SK-N-SH (cell line): ENCODE data around the gene LIME1. TPM values are rescaled to one million over a fixed set of nuclear protein-coding genes. Genes with fewer than 3 reads are reported as not detected.

Experiments used
- CTCF ChIA-PET: fragments of 300-600, 350-600 bp; formaldehyde crosslinking; extraction: SDS; loops from one replicate; lab custom pipeline; 2021; lab: Yijun Ruan, JAX
- POLR2A ChIA-PET: fragments of 350-600 bp; sonication (Branson Sonifier 250); formaldehyde crosslinking; extraction: SDS; loops from one replicate; lab custom pipeline; 2020; ENCODE audit warnings: antibody characterized with exemption, inconsistent platforms; lab: Yijun Ruan, JAX
- DNase-seq: peaks from one replicate; pipeline ENCODE4 v3.0.0; 2012
- H2AFZ ChIP-seq: fragments of 200-600 bp; sonication (generic); 2 replicates; pipeline ENCODE4 v1.8.1; 2016; ENCODE audit warnings: antibody characterized with exemption, mild to moderate bottlenecking, low read depth
- H3F3A ChIP-seq: fragments of 200-600 bp; sonication (generic); replicated peaks from 2 replicates; pipeline ENCODE3; 2016; ENCODE audit warnings: antibody characterized with exemption, mild to moderate bottlenecking; ENCODE audit not compliant: insufficient read depth
- H3K27ac ChIP-seq, 2 experiments: fragments of 200-500 bp in 1 of 2; fragments of 200-600 bp in 1 of 2; sonication (Bioruptor generic) in 1 of 2; sonication (generic), shearing (Covaris generic) in 1 of 2; 2 replicates each; pipeline versions ENCODE4 v1.5.1 to v1.6.1; 2014 to 2016; ENCODE audit warnings: low read depth in 2 of 2, inconsistent platforms in 1 of 2, low read length in 1 of 2, mild to moderate bottlenecking in 1 of 2, mixed read lengths in 1 of 2
- H3K27me3 ChIP-seq: fragments of 200-600 bp; sonication (generic), shearing (Covaris generic); 2 replicates; pipeline ENCODE4 v1.6.1; 2016; ENCODE audit warnings: mixed run types; ENCODE audit not compliant: insufficient read depth
- H3K36me3 ChIP-seq, 2 experiments: fragments of 200-500 bp in 1 of 2; fragments of 200-600 bp in 1 of 2; sonication (Bioruptor generic) in 1 of 2; sonication (generic) in 1 of 2; replicated peaks in 1 of 2; 2 replicates each; pipeline versions ENCODE3 to v1.5.1; 2014 to 2016; ENCODE audit warnings: low read length in 1 of 2, mild to moderate bottlenecking in 1 of 2; ENCODE audit not compliant: insufficient read depth in 2 of 2, control insufficient read depth in 1 of 2
- H3K4me1 ChIP-seq, 2 experiments: fragments of 200-500 bp in 1 of 2; fragments of 200-600 bp in 1 of 2; sonication (Bioruptor generic) in 1 of 2; sonication (generic), shearing (Covaris generic) in 1 of 2; 2 replicates each; pipeline versions ENCODE4 v1.5.1 to v1.6.1; 2014 to 2016; ENCODE audit warnings: low read depth in 1 of 2, low read length in 1 of 2, mixed run types in 1 of 2; ENCODE audit not compliant: insufficient read depth in 2 of 2, control insufficient read depth in 1 of 2
- H3K4me2 ChIP-seq: fragments of 200-600 bp; sonication (generic), shearing (Covaris generic); 2 replicates; pipeline ENCODE4 v1.6.1; 2017; ENCODE audit warnings: mixed run types
- H3K4me3 ChIP-seq, 2 experiments: fragments of 200-500 bp in 1 of 2; fragments of 200-600 bp in 1 of 2; sonication (Bioruptor generic) in 1 of 2; sonication (generic), shearing (Covaris generic) in 1 of 2; 2 replicates each; pipeline versions ENCODE4 v1.5.1 to v1.8.1; 2014 to 2016; ENCODE audit warnings: low read depth in 2 of 2, inconsistent platforms in 1 of 2, low read length in 1 of 2, mild to moderate bottlenecking in 1 of 2, mixed read lengths in 1 of 2, moderate library complexity in 1 of 2
- H3K79me2 ChIP-seq: fragments of 200-600 bp; sonication (generic); 2 replicates; pipeline ENCODE4 v1.8.1; 2017; ENCODE audit warnings: mild to moderate bottlenecking; ENCODE audit not compliant: insufficient read depth
- H3K9ac ChIP-seq: fragments of 200-600 bp; sonication (generic); 2 replicates; pipeline ENCODE4 v1.6.1; 2017; ENCODE audit warnings: mixed run types
- H3K9me2 ChIP-seq: fragments of 200-600 bp; sonication (generic); 2 replicates; pipeline ENCODE4 v1.6.1; 2017; ENCODE audit warnings: mixed run types
- H3K9me3 ChIP-seq: fragments of 200-600 bp; sonication (generic); 2 replicates; pipeline ENCODE4 v1.6.1; 2017; ENCODE audit warnings: mixed run types, mild to moderate bottlenecking, moderate library complexity
- H4K20me1 ChIP-seq: fragments of 200-600 bp; sonication (generic); 2 replicates; pipeline ENCODE4 v1.6.1; 2017; ENCODE audit warnings: mild to moderate bottlenecking, mixed run types; ENCODE audit not compliant: insufficient read depth
- ELF1 ChIP-seq: IDR thresholded peaks from 2 replicates; pipeline ENCODE4 v1.4.0; 2012
- EZH2phosphoT487 ChIP-seq: fragments of 200-600 bp; sonication (generic); IDR thresholded peaks from 2 replicates; pipeline ENCODE4 v1.6.1; 2017; ENCODE audit warnings: low read depth, mixed run types, mild to moderate bottlenecking, antibody characterized with exemption, moderate library complexity, borderline replicate concordance
- GABPA ChIP-seq: IDR thresholded peaks from 2 replicates; pipeline ENCODE4 v1.4.0; 2012; ENCODE audit warnings: low read depth, mild to moderate bottlenecking
- NFIC ChIP-seq: IDR thresholded peaks from 2 replicates; pipeline ENCODE4 v1.4.0; 2012; ENCODE audit warnings: borderline replicate concordance
- POLR2AphosphoS5 ChIP-seq: IDR thresholded peaks from 2 replicates; pipeline ENCODE4 v1.6.1; 2012; ENCODE audit warnings: low read depth, low read length
- RXRA ChIP-seq: IDR thresholded peaks from 2 replicates; pipeline ENCODE4 v1.4.0; 2012; ENCODE audit warnings: low read depth, mild to moderate bottlenecking, borderline replicate concordance
- TEAD4 ChIP-seq: IDR thresholded peaks from 2 replicates; pipeline ENCODE4 v1.4.0; 2012; ENCODE audit warnings: mild to moderate bottlenecking, borderline replicate concordance; ENCODE audit not compliant: insufficient read depth
- whole genome bisulfite sequencing: methylation state at CpG from one replicate; pipeline ENCODE4 v1.1.6; 2017; ENCODE audit warnings: low lambda C conversion rate; 5-methylcytosine and 5-hydroxymethylcytosine counted together
- polyA plus RNA-seq, 3 experiments: library from polyadenylated mRNA; depleted of rRNA; stranded (reverse); fragments of >200 nt; gene quantifications; 2 replicates each; pipeline ENCODE4 v1.2.3, GENCODE V29; 2012
- TF ChIP-seq, protein P1 (sequence below): IDR thresholded peaks from 2 replicates; pipeline ENCODE4 v1.4.0; 2012; ENCODE audit warnings: low read depth, borderline replicate concordance
- TF ChIP-seq, protein P2 (sequence below): IDR thresholded peaks from 2 replicates; pipeline ENCODE4 v1.6.1; 2012; ENCODE audit warnings: mild to moderate bottlenecking, low read depth, low read length, moderate library complexity
- TF ChIP-seq, protein P3 (sequence below): fragments of 150-350 bp; IDR thresholded peaks from 2 replicates; pipeline ENCODE4 v1.6.1; 2017; ENCODE audit warnings: antibody characterized with exemption, low read length, low read depth, borderline replicate concordance

Gene LIME1
- polyA plus RNA-seq, 1 of the 3 experiments (the other 2 are of a cell fraction): 10.9 TPM

DNA sequence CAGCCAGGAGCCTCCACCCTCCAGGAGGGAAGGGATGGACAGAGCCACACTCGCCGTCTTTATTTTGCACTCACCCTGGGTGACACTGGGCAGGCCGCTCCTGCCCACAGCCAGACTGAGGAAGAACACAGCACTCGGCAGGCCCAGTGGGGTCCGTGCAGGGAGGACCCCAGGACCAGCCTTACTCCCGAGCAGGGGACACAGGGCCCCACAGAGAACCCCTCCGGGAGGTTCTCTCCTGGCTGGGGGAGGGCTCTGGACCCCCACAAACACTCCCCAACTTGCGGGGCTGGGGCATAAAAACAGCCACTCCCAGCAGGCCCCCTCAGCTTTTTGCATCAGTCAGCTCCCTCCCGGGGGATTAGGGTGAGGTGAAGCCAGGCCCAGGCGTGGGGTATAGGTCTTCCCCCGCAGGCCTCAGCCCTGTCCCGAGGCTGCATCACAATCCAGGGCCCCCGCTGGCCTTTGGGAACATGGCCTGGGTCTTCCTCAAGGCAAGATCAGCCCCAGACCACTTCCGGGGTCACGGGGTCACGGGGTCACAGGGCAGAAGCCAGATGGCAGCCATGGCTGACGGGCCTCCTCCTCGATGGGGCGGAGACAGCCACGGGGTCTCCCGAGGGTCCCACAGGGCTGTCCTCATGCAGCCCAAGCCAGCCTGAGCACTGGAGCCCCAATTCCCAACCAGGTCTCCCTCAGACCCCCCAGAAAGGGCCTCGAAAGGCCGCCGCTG lies 36.8 kb upstream of the LIME1 start:
- H2AFZ ChIP-seq: no peak overlapping the region
- ChIA-PET CTCF (interaction anchor here (1.7 kb wide), 1 partner anchor 203 kb away, joined by 4 read pairs; no protein-coding TSS in a partner anchor), POLR2A (no interaction called here)
- peak; percentile 42 for DNase-seq
- 76% methylated on average over 12 of the region's 24 CpGs for WGBS
- H3K9ac ChIP-seq: peak overlapping the region; percentile 61
- H3K36me3 ChIP-seq: peaks cover 4 to 14% of the 10 kb centered on the region in 2 experiments
- peak overlapping the region; percentile 72; the same call in 1 of the 2 replicates for H3K4me2 ChIP-seq
- no peaks in the 10 kb centered on the region for H3F3A ChIP-seq
- no peaks in the 10 kb centered on the region; the same call in 1 of the 2 replicates for H3K79me2 ChIP-seq
- H3K27ac ChIP-seq: peak overlapping the region; percentile 28 to 85
- peaks cover 22 to 30% of the 10 kb centered on the region in 2 experiments; a peak in 3 of 4 replicates for H3K4me1 ChIP-seq
- TF ChIP-seq, protein P1, sequence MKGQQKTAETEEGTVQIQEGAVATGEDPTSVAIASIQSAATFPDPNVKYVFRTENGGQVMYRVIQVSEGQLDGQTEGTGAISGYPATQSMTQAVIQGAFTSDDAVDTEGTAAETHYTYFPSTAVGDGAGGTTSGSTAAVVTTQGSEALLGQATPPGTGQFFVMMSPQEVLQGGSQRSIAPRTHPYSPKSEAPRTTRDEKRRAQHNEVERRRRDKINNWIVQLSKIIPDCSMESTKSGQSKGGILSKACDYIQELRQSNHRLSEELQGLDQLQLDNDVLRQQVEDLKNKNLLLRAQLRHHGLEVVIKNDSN: no peak
- TF ChIP-seq, protein P2, sequence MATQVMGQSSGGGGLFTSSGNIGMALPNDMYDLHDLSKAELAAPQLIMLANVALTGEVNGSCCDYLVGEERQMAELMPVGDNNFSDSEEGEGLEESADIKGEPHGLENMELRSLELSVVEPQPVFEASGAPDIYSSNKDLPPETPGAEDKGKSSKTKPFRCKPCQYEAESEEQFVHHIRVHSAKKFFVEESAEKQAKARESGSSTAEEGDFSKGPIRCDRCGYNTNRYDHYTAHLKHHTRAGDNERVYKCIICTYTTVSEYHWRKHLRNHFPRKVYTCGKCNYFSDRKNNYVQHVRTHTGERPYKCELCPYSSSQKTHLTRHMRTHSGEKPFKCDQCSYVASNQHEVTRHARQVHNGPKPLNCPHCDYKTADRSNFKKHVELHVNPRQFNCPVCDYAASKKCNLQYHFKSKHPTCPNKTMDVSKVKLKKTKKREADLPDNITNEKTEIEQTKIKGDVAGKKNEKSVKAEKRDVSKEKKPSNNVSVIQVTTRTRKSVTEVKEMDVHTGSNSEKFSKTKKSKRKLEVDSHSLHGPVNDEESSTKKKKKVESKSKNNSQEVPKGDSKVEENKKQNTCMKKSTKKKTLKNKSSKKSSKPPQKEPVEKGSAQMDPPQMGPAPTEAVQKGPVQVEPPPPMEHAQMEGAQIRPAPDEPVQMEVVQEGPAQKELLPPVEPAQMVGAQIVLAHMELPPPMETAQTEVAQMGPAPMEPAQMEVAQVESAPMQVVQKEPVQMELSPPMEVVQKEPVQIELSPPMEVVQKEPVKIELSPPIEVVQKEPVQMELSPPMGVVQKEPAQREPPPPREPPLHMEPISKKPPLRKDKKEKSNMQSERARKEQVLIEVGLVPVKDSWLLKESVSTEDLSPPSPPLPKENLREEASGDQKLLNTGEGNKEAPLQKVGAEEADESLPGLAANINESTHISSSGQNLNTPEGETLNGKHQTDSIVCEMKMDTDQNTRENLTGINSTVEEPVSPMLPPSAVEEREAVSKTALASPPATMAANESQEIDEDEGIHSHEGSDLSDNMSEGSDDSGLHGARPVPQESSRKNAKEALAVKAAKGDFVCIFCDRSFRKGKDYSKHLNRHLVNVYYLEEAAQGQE: no peak
- TF ChIP-seq NFIC: no peak
- TF ChIP-seq GABPA: no peak
- no peak for TF ChIP-seq TEAD4
- TF ChIP-seq ELF1: 0 out of 2 replicates have a peak, but pooled peaks have one; percentile 22
- TF ChIP-seq, protein P3, sequence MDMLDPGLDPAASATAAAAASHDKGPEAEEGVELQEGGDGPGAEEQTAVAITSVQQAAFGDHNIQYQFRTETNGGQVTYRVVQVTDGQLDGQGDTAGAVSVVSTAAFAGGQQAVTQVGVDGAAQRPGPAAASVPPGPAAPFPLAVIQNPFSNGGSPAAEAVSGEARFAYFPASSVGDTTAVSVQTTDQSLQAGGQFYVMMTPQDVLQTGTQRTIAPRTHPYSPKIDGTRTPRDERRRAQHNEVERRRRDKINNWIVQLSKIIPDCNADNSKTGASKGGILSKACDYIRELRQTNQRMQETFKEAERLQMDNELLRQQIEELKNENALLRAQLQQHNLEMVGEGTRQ: no peak
- no peak for TF ChIP-seq RXRA
- TF ChIP-seq EZH2phosphoT487: no peak
- TF ChIP-seq POLR2AphosphoS5: 0 out of 2 replicates have a peak, but pooled peaks have one; percentile 5
- H3K9me3 ChIP-seq: no peaks in the 10 kb centered on the region
- H3K4me3 ChIP-seq: no peak overlapping the region
- H3K27me3 ChIP-seq: no peaks in the 10 kb centered on the region
- no peaks in the 10 kb centered on the region for H4K20me1 ChIP-seq
- H3K9me2 ChIP-seq: no peaks in the 10 kb centered on the region
